H9 (cell line): Measurements from ENCODE around the gene CD1B. TPM values are rescaled to one million over a fixed set of nuclear protein-coding genes. Genes with fewer than 3 reads are reported as not detected.
A peak's percentile ranks its signal among the peaks of the same experiment; 100 is the strongest.
"Not testable (repeated sequence)": the region's sequence is repeated elsewhere in the genome, so short reads cannot be mapped to it uniquely, and the experiment has no call there.

Experiments
- DNase-seq: peaks from one replicate; pipeline ENCODE4 v3.0.0-alpha.2; 2017
- H2AFZ ChIP-seq: one replicate; pipeline ENCODE4 v1.6.1; 2013; ENCODE audit warnings: mild to moderate bottlenecking, low read length, control low read depth, moderate library complexity
- H2AK5ac ChIP-seq: 2 replicates; pipeline ENCODE4 v1.6.1; 2013; ENCODE audit warnings: low read length, control low read depth, mixed read lengths; ENCODE audit not compliant: insufficient read length
- H2BK120ac ChIP-seq: one replicate; pipeline ENCODE4 v1.6.1; 2013; ENCODE audit warnings: low read depth, mild to moderate bottlenecking, low read length, control low read depth, inconsistent platforms; ENCODE audit not compliant: poor library complexity, severe bottlenecking
- H2BK12ac ChIP-seq: 2 replicates; pipeline ENCODE4 v1.6.1; 2013; ENCODE audit warnings: low read length, control low read depth, mixed read lengths, low read depth; ENCODE audit not compliant: insufficient read length
- H2BK15ac ChIP-seq: 2 replicates; pipeline ENCODE4 v1.6.1; 2013; ENCODE audit warnings: low read depth, low read length, control low read depth
- H2BK20ac ChIP-seq: one replicate; pipeline ENCODE4 v1.6.1; 2013; ENCODE audit warnings: low read depth, mild to moderate bottlenecking, low read length, control low read depth, inconsistent platforms; ENCODE audit not compliant: poor library complexity, severe bottlenecking
- H2BK5ac ChIP-seq: 2 replicates; pipeline ENCODE4 v1.6.1; 2013; ENCODE audit warnings: low read length, control low read depth, mixed read lengths; ENCODE audit not compliant: insufficient read length
- H3K14ac ChIP-seq: 2 replicates; pipeline ENCODE4 v1.6.1; 2013; ENCODE audit warnings: low read length, control low read depth; ENCODE audit not compliant: insufficient read depth
- H3K18ac ChIP-seq: 2 replicates; pipeline ENCODE4 v1.6.1; 2013; ENCODE audit warnings: low read depth, mild to moderate bottlenecking, mixed read lengths, low read length, control low read depth; ENCODE audit not compliant: insufficient read length
- H3K23ac ChIP-seq: 2 replicates; pipeline ENCODE4 v1.6.1; 2013; ENCODE audit warnings: low read length, control low read depth, mixed read lengths, low read depth; ENCODE audit not compliant: insufficient read length
- H3K23me2 ChIP-seq: 2 replicates; pipeline ENCODE4 v1.6.1; 2013; ENCODE audit warnings: low read depth, mild to moderate bottlenecking, mixed read lengths, low read length, control low read depth; ENCODE audit not compliant: insufficient read length, poor library complexity, severe bottlenecking
- H3K27ac ChIP-seq: 2 replicates; pipeline ENCODE4 v1.5.1; 2013; ENCODE audit warnings: low read length, control low read depth, mixed read lengths, low read depth; ENCODE audit not compliant: insufficient read length
- H3K27me3 ChIP-seq: 2 replicates; pipeline ENCODE4 v1.6.1; 2013; ENCODE audit warnings: low read length, control low read depth, inconsistent platforms; ENCODE audit not compliant: insufficient read depth
- H3K4ac ChIP-seq: 2 replicates; pipeline ENCODE4 v1.6.1; 2013; ENCODE audit warnings: low read depth, mild to moderate bottlenecking, control low read depth, inconsistent platforms, low read length, moderate library complexity
- H3K4me1 ChIP-seq: 2 replicates; pipeline ENCODE4 v1.6.1; 2013; ENCODE audit warnings: low read length, control low read depth, inconsistent platforms; ENCODE audit not compliant: insufficient read depth
- H3K4me2 ChIP-seq: 2 replicates; pipeline ENCODE4 v1.6.1; 2013; ENCODE audit warnings: low read length, control low read depth, mixed read lengths; ENCODE audit not compliant: insufficient read length, insufficient read depth
- H3K56ac ChIP-seq: 2 replicates; pipeline ENCODE4 v1.6.1; 2013; ENCODE audit warnings: low read depth, mild to moderate bottlenecking, mixed read lengths, low read length, control low read depth; ENCODE audit not compliant: insufficient read length
- H3K79me1 ChIP-seq: 2 replicates; pipeline ENCODE4 v1.6.1; 2013; ENCODE audit warnings: low read depth, mild to moderate bottlenecking, moderate library complexity, low read length, control low read depth, inconsistent platforms; ENCODE audit not compliant: insufficient read depth, poor library complexity, severe bottlenecking
- H3K79me2 ChIP-seq: 2 replicates; pipeline ENCODE4 v1.6.1; 2013; ENCODE audit warnings: low read length, control low read depth, inconsistent platforms; ENCODE audit not compliant: insufficient read depth
- H3K9ac ChIP-seq: 2 replicates; pipeline ENCODE4 v1.6.1; 2013; ENCODE audit warnings: low read length, control low read depth, mixed read lengths; ENCODE audit not compliant: insufficient read length; ENCODE audit errors: extremely low read depth
- H3K9me3 ChIP-seq: one replicate; pipeline ENCODE4 v1.6.1; 2013; ENCODE audit warnings: low read depth, low read length, inconsistent platforms; ENCODE audit not compliant: control insufficient read depth
- H3T11ph ChIP-seq: one replicate; pipeline ENCODE4 v1.6.1; 2013; ENCODE audit warnings: mild to moderate bottlenecking, low read length, control low read depth, inconsistent platforms
- H4K20me1 ChIP-seq: one replicate; pipeline ENCODE4 v1.6.1; 2013; ENCODE audit not compliant: control insufficient read depth, insufficient read length, insufficient read depth
- H4K5ac ChIP-seq: 2 replicates; pipeline ENCODE4 v1.6.1; 2013; ENCODE audit warnings: low read depth, mild to moderate bottlenecking, mixed read lengths, low read length, control low read depth; ENCODE audit not compliant: insufficient read length
- H4K8ac ChIP-seq: replicated peaks from 2 replicates; pipeline ENCODE4 v1.6.1; 2013; ENCODE audit warnings: low read length, control low read depth, mixed read lengths, low read depth; ENCODE audit not compliant: insufficient read length
- H4K91ac ChIP-seq: 2 replicates; pipeline ENCODE4 v1.6.1; 2013; ENCODE audit warnings: low read depth, mild to moderate bottlenecking, moderate library complexity, mixed read lengths, low read length, control low read depth; ENCODE audit not compliant: insufficient read length
- H3K27ac Mint-ChIP-seq, 3 experiments: 2 replicates in 2 of 3; 3 replicates in 1 of 3; pipeline ENCODE4 v1.8.0; 2020 to 2021; ENCODE audit warnings: mixed read lengths in 3 of 3, mild to moderate bottlenecking in 1 of 3, moderate library complexity in 1 of 3
- H3K27me3 Mint-ChIP-seq: 2 replicates; pipeline ENCODE4 v1.8.0; 2021; ENCODE audit warnings: low read depth, mild to moderate bottlenecking, moderate library complexity, mixed read lengths
- H3K36me3 Mint-ChIP-seq, 3 experiments: 2 replicates in 2 of 3; 3 replicates in 1 of 3; pipeline ENCODE4 v1.8.0; 2020 to 2021; ENCODE audit warnings: low read depth in 3 of 3, mixed read lengths in 3 of 3; ENCODE audit not compliant: insufficient read depth in 1 of 3
- H3K4me1 Mint-ChIP-seq, 2 experiments: 2 replicates each; pipeline ENCODE4 v1.8.0; 2020; ENCODE audit warnings: mixed read lengths in 2 of 2
- H3K4me3 Mint-ChIP-seq, 2 experiments: 2 replicates in 1 of 2; 3 replicates in 1 of 2; pipeline ENCODE4 v1.8.0; 2020 to 2021; ENCODE audit warnings: mild to moderate bottlenecking in 2 of 2, mixed read lengths in 2 of 2, moderate library complexity in 1 of 2
- H3K9me3 Mint-ChIP-seq, 2 experiments: 2 replicates in 1 of 2; 3 replicates in 1 of 2; pipeline ENCODE4 v1.8.0; 2020; ENCODE audit warnings: mild to moderate bottlenecking in 2 of 2, mixed read lengths in 2 of 2, moderate library complexity in 1 of 2
- WGBS: extraction: QIAGEN DNeasy Blood & Tissue Kit; methylation state at CpG from one replicate; pipeline ENCODE4 v1.1.7; 2013; ENCODE audit warnings: missing lambda C conversion rate, low lambda C conversion rate, mixed read lengths; ENCODE audit not compliant: insufficient read length; ENCODE audit errors: extremely low coverage; 5-methylcytosine and 5-hydroxymethylcytosine counted together
- total RNA-seq: library from RNA; stranded (reverse); gene quantifications from 2 replicates; pipeline ENCODE4 v1.2.1, GENCODE V29; 2021
- TF ChIP-seq, protein P1 (sequence below): fragments of 200-600 bp; sonication (generic); conservative IDR thresholded peaks from 3 replicates; pipeline ENCODE4 v1.8.0; 2021; ENCODE audit warnings: antibody characterized with exemption, mild to moderate bottlenecking

The CD1B gene
- total RNA-seq, 1 experiment from 2014 or later, result not detected

- Histone ChIP-seq H3K9ac (no peak within 1 kb of the TSS), H3K56ac (no peak within 1 kb of the TSS), H3K4ac (no peak within 1 kb of the TSS), H2BK5ac (no peak within 1 kb of the TSS), H3K79me2 (no peaks in the 10 kb centered on the region; the same call in 1 of the 2 replicates), H4K20me1 (no peaks in the 10 kb centered on the region), H3K4me2 (no peak within 1 kb of the TSS), H3K23me2 (no peaks in the 10 kb centered on the region), H3K18ac (no peak within 1 kb of the TSS), H2BK15ac (no peak within 1 kb of the TSS), H3K27ac (no peak within 1 kb of the TSS), H3K79me1 (no peaks in the 10 kb centered on the region), H3K14ac (no peak within 1 kb of the TSS), H3K4me1 (no peaks in the 10 kb centered on the region), H2BK120ac (no peak within 1 kb of the TSS), H3K9me3 (no peaks in the 10 kb centered on the region), H2BK20ac (no peak within 1 kb of the TSS), H4K8ac (no peak within 1 kb of the TSS), H3K27me3 (no peaks in the 10 kb centered on the region), H3T11ph (no peak within 1 kb of the TSS), H2BK12ac (no peak within 1 kb of the TSS), H3K23ac (no peak within 1 kb of the TSS), H4K5ac (no peak within 1 kb of the TSS), H2AFZ (no peak within 1 kb of the TSS), H2AK5ac (no peak within 1 kb of the TSS), H4K91ac (no peak within 1 kb of the TSS)
- Mint-ChIP-seq H3K27ac (peak within 1 kb of the TSS in 1 of 3 experiments; percentile 52; a peak in 3 of 7 replicates), H3K27me3 (peaks cover 2% of the 10 kb centered on the region; the same call in 1 of the 2 replicates), H3K9me3 (no peaks in the 10 kb centered on the region), H3K4me3 (no peak within 1 kb of the TSS), H3K4me1 (peaks cover 10% of the 10 kb centered on the region in 2 experiments; a peak in 3 of 4 replicates), H3K36me3 (no peaks in the 10 kb centered on the region)
- WGBS, result no CpG with 5 or more reads among the region's 6 CpGs
- TF ChIP-seq, protein P1, sequence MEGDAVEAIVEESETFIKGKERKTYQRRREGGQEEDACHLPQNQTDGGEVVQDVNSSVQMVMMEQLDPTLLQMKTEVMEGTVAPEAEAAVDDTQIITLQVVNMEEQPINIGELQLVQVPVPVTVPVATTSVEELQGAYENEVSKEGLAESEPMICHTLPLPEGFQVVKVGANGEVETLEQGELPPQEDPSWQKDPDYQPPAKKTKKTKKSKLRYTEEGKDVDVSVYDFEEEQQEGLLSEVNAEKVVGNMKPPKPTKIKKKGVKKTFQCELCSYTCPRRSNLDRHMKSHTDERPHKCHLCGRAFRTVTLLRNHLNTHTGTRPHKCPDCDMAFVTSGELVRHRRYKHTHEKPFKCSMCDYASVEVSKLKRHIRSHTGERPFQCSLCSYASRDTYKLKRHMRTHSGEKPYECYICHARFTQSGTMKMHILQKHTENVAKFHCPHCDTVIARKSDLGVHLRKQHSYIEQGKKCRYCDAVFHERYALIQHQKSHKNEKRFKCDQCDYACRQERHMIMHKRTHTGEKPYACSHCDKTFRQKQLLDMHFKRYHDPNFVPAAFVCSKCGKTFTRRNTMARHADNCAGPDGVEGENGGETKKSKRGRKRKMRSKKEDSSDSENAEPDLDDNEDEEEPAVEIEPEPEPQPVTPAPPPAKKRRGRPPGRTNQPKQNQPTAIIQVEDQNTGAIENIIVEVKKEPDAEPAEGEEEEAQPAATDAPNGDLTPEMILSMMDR, result no peak
- no peak for DNase-seq
Observed at GRCh38 chr1:158353303-158354075, 22.2 kb upstream of the CD1B start, which contains the start of gene CD1E. Gene CD1E, plus strand, starts transcription at chr1:158353894. Its CDS starts 95 bp downstream, at chr1:158353989.

DNA sequence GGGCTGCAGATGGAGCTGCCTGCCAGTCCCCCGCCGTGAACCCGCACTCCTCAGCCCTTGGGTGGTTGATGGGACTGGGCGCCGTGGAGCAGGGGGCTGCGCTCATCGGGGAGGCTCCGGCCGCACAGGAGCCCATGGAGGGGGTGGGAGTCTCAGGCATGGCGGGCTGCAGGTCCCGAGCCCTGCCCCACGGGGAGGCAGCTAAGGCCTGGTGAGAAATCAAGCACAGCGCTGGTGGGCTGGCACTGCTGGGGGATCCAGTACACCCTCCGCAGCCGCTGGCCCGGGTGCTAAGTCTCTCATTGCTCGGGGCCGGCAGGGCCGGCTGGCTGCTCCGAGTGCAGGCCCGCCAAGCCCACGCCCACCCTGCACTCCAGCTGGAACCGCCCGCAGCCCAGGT is 17.6 kb upstream of the CD1B start:
- H3K23me2 ChIP-seq, H3K9ac ChIP-seq, H2AFZ ChIP-seq, H2BK20ac ChIP-seq, H3T11ph ChIP-seq, H3K4ac ChIP-seq, H3K23ac ChIP-seq, H3K27me3 Mint-ChIP-seq, H2BK12ac ChIP-seq, H2BK120ac ChIP-seq, H3K9me3 ChIP-seq, H3K18ac ChIP-seq, H3K4me1 Mint-ChIP-seq, H4K20me1 ChIP-seq, H3K4me2 ChIP-seq, DNase-seq, H3K4me3 Mint-ChIP-seq, H4K91ac ChIP-seq, H3K27me3 ChIP-seq, H2AK5ac ChIP-seq, H3K56ac ChIP-seq, H3K27ac ChIP-seq, H3K79me1 ChIP-seq, H4K8ac ChIP-seq, H3K79me2 ChIP-seq, H3K27ac Mint-ChIP-seq, H2BK5ac ChIP-seq, H3K4me1 ChIP-seq, H2BK15ac ChIP-seq, H4K5ac ChIP-seq, H3K14ac ChIP-seq, H3K36me3 Mint-ChIP-seq: not testable (repeated sequence)
- peaks cover 10 to 18% of the 10 kb centered on the region in 2 experiments for H3K9me3 Mint-ChIP-seq
- no CpG with 5 or more reads among the region's 24 CpGs for WGBS
